ENCODE data around the gene FCMR. TPM values are rescaled to one million over a fixed set of nuclear protein-coding genes. Genes with fewer than 3 reads are reported as not detected.

Gene FCMR
- total and polyA plus RNA-seq, 9 donors = 0.38 to 8.4 (median 2.4) TPM

GRCh38 chr1:206909161-206909882, 12.4 kb downstream of the FCMR start:
- no peak overlapping the region for H3K27ac ChIP-seq
- peak in 4 of 5 donors; percentile 23 to 69 (median 52) for DNase-seq
- H3K4me1 ChIP-seq (ENCODE audit: insufficient read depth) = peaks cover 4% of the 10 kb centered on the region
- WGBS, 3 donors = 1 to 5% (median 2%) methylated on average over 49 to 69 of the region's 69 CpGs
- intact Hi-C loops (cut with DNase I) = no loop called here
- peak overlapping the region; percentile 34 for H3K4me3 ChIP-seq
- peak; percentile 23 for TF ChIP-seq EP300 (IDR thresholded peaks at IDR 0.05)
- TF ChIP-seq POLR2A (IDR thresholded peaks at IDR 0.05) = no peak
- TF ChIP-seq, protein P1, sequence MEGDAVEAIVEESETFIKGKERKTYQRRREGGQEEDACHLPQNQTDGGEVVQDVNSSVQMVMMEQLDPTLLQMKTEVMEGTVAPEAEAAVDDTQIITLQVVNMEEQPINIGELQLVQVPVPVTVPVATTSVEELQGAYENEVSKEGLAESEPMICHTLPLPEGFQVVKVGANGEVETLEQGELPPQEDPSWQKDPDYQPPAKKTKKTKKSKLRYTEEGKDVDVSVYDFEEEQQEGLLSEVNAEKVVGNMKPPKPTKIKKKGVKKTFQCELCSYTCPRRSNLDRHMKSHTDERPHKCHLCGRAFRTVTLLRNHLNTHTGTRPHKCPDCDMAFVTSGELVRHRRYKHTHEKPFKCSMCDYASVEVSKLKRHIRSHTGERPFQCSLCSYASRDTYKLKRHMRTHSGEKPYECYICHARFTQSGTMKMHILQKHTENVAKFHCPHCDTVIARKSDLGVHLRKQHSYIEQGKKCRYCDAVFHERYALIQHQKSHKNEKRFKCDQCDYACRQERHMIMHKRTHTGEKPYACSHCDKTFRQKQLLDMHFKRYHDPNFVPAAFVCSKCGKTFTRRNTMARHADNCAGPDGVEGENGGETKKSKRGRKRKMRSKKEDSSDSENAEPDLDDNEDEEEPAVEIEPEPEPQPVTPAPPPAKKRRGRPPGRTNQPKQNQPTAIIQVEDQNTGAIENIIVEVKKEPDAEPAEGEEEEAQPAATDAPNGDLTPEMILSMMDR (IDR thresholded peaks at IDR 0.05) = no peak
- no peaks in the 10 kb centered on the region for H3K36me3 ChIP-seq
- H3K27me3 ChIP-seq = no peaks in the 10 kb centered on the region
- no peaks in the 10 kb centered on the region for H3K9me3 ChIP-seq

DNA sequence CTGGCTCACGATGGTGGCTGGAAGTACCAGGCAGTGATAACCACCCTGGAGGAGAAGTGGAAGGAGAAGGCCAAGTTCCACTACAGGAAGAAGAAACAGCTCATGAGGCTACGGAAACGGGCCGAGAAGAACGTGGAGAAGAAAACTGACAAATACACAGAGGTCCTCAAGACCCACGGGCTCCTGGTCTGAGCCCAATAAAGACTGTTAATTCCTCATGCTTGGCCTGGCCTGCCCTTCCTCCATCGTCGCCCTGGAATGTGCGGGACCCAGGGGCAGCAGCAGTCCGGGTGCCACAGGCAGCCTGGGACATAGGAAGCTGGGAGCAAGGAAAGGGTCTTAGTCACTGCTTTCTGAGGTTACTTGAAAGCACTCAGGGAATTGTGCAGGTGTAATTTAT, 13.7 kb downstream of the FCMR start:
- TF ChIP-seq EP300 (IDR thresholded peaks at IDR 0.05) (no peak), POLR2A (IDR thresholded peaks at IDR 0.05) (no peak)
- TF ChIP-seq, protein P1 (IDR thresholded peaks at IDR 0.05) = no peak
- intact Hi-C loops (cut with DNase I) = no loop called here
- WGBS, 3 donors = 95 to 96% (median 95%) methylated on average over 10 of the region's 10 CpGs
- Histone ChIP-seq H3K27ac (no peak overlapping the region), H3K36me3 (no peaks in the 10 kb centered on the region), H3K27me3 (no peaks in the 10 kb centered on the region), H3K9me3 (no peaks in the 10 kb centered on the region), H3K4me3 (no peak overlapping the region), H3K4me1 (ENCODE audit: insufficient read depth) (peaks cover 4% of the 10 kb centered on the region)
- no peak for DNase-seq

DNA sequence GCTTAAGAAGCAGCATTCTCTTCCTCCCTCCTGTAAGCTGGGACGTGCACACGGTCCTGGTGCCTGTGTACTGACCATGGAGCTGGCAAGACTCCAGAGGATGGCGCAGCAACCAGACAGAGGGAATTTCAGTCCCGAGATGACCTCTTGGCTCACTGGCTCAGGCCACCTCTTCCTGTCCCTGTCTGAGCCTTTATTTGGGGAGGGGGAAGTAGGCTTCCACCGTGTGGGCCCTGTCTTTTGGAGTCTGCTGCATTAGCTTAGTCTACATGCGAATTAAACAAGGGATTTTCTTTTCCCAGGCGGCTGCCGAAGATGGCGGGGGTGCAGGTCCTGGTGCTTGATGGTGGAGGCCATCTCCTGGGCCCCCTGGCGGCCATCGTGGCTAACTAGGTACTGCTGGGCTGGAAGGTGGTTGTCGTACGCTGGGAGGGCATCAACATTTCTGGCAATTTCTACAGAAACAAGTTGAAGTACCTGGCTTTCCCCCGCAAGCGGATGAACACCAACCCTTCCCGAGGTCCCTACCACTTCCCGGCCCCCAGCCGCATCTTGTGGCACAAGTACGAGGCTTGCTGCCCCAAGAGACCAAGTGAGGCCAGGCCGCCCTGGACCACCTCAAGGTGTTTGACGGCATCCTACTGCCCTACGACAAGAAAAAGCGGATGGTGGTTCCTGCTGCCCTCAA, 14.3 kb downstream of the FCMR start:
- Histone ChIP-seq H3K4me1 (ENCODE audit: insufficient read depth) (peaks cover 4% of the 10 kb centered on the region), H3K36me3 (no peaks in the 10 kb centered on the region), H3K27ac (no peak overlapping the region), H3K4me3 (no peak overlapping the region), H3K27me3 (no peaks in the 10 kb centered on the region), H3K9me3 (no peaks in the 10 kb centered on the region)
- 87 to 91% (median 89%) methylated on average over 23 of the region's 23 CpGs for WGBS, 3 donors
- intact Hi-C loops (cut with DNase I) = no loop called here
- no peak for DNase-seq
- TF ChIP-seq, protein P1 (IDR thresholded peaks at IDR 0.05) = no peak
- no peak for TF ChIP-seq POLR2A (IDR thresholded peaks at IDR 0.05)
- TF ChIP-seq EP300 (IDR thresholded peaks at IDR 0.05) = no peak

GRCh38 chr1:206905295-206906164, 16.2 kb downstream of the FCMR start:
- Histone ChIP-seq H3K4me1 (ENCODE audit: insufficient read depth) (peaks cover 4% of the 10 kb centered on the region), H3K27ac (no peak overlapping the region), H3K9me3 (no peaks in the 10 kb centered on the region), H3K27me3 (no peaks in the 10 kb centered on the region), H3K36me3 (no peaks in the 10 kb centered on the region), H3K4me3 (no peak overlapping the region)
- WGBS, 3 donors = 57 to 73% (median 63%) methylated on average over 4 of the region's 4 CpGs
- no peak for DNase-seq
- TF ChIP-seq, protein P1 (IDR thresholded peaks at IDR 0.05) = no peak
- TF ChIP-seq EP300 (IDR thresholded peaks at IDR 0.05) (no peak), POLR2A (IDR thresholded peaks at IDR 0.05) (no peak)
- intact Hi-C loops (cut with DNase I) = no loop called here

Data from ovary (tissue), 9 donors.